IPS-18c (cell line): ENCODE results near the gene PHF5A.

Experiments
- H3K4me3 ChIP-seq: 2 replicates; pipeline ENCODE4 v1.7.0; 2013; ENCODE audit warnings: low read depth, mild to moderate bottlenecking, low read length, moderate library complexity; ENCODE audit not compliant: insufficient read depth
- H3K9me3 ChIP-seq: one replicate; pipeline ENCODE4 v1.6.1; 2013; ENCODE audit warnings: mild to moderate bottlenecking, low read length, moderate library complexity; ENCODE audit not compliant: control insufficient read depth, insufficient read depth

The PHF5A gene

GRCh38 chr22:41468381-41469217, at the start of gene PHF5A, which contains the start of gene ACO2:
Gene PHF5A (minus strand): TSS chr22:41468692. CDS start chr22:41468653, 39 bp downstream.
Gene ACO2 (plus strand): TSS chr22:41469117. CDS start chr22:41469147, 30 bp downstream.
- H3K9me3 ChIP-seq, result no peaks in the 10 kb centered on the region
- peak within 1 kb of the TSS; percentile 97 for H3K4me3 ChIP-seq

GRCh38 chr22:41518048-41518347, 49.5 kb upstream of the PHF5A start:
- Histone ChIP-seq H3K4me3 (no peak overlapping the region), H3K9me3 (no peaks in the 10 kb centered on the region)

GRCh38 chr22:41517172-41518047, 48.9 kb upstream of the PHF5A start:
- no peaks in the 10 kb centered on the region for H3K9me3 ChIP-seq
- no peak overlapping the region for H3K4me3 ChIP-seq

- Histone ChIP-seq H3K9me3 (no peaks in the 10 kb centered on the region), H3K4me3 (no peak overlapping the region)
Observed at GRCh38 chr22:41516462-41516861, 48.0 kb upstream of the PHF5A start.

GRCh38 chr22:41513391-41513790, 44.9 kb upstream of the PHF5A start:
- Histone ChIP-seq H3K9me3 (no peaks in the 10 kb centered on the region), H3K4me3 (no peak overlapping the region)

- no peak overlapping the region for H3K4me3 ChIP-seq
- no peaks in the 10 kb centered on the region for H3K9me3 ChIP-seq
Observed at GRCh38 chr22:41512421-41513194, 44.1 kb upstream of the PHF5A start.

- H3K9me3 ChIP-seq, result no peaks in the 10 kb centered on the region
- no peak overlapping the region for H3K4me3 ChIP-seq
Observed at GRCh38 chr22:41511521-41511968, 43.1 kb upstream of the PHF5A start.

GRCh38 chr22:41508770-41509170, 40.3 kb upstream of the PHF5A start:
- no peak overlapping the region for H3K4me3 ChIP-seq
- no peaks in the 10 kb centered on the region for H3K9me3 ChIP-seq

GRCh38 chr22:41507330-41508063, 39.0 kb upstream of the PHF5A start:
- H3K4me3 ChIP-seq, result no peak overlapping the region
- no peaks in the 10 kb centered on the region for H3K9me3 ChIP-seq

- H3K4me3 ChIP-seq, result no peak overlapping the region
- no peaks in the 10 kb centered on the region for H3K9me3 ChIP-seq
Observed at GRCh38 chr22:41505511-41506220, 37.2 kb upstream of the PHF5A start.

- Histone ChIP-seq H3K9me3 (no peaks in the 10 kb centered on the region), H3K4me3 (no peak overlapping the region)
Observed at GRCh38 chr22:41504816-41505215, 36.3 kb upstream of the PHF5A start.

GRCh38 chr22:41504397-41504796, 35.9 kb upstream of the PHF5A start:
- Histone ChIP-seq H3K4me3 (no peak overlapping the region), H3K9me3 (no peaks in the 10 kb centered on the region)

GRCh38 chr22:41501209-41501608, 32.7 kb upstream of the PHF5A start:
- no peak overlapping the region for H3K4me3 ChIP-seq

GRCh38 chr22:41500303-41500702, 31.8 kb upstream of the PHF5A start:
- no peaks in the 10 kb centered on the region for H3K9me3 ChIP-seq
- no peak overlapping the region for H3K4me3 ChIP-seq

More at GRCh38 chr22:41501209-41501608, 32.7 kb upstream of the PHF5A start:
- H3K9me3 ChIP-seq, result no peaks in the 10 kb centered on the region

GRCh38 chr22:41499624-41500280, 31.3 kb upstream of the PHF5A start:
- H3K4me3 ChIP-seq, result no peak overlapping the region
- no peaks in the 10 kb centered on the region for H3K9me3 ChIP-seq
